ENCODE data around the gene NR1H4. TPM values are rescaled to one million over a fixed set of nuclear protein-coding genes. Genes with fewer than 3 reads are reported as not detected.

Gene NR1H4
- total RNA-seq, 4 donors from 2014 or later = 0.13 TPM; not detected in 3

DNA sequence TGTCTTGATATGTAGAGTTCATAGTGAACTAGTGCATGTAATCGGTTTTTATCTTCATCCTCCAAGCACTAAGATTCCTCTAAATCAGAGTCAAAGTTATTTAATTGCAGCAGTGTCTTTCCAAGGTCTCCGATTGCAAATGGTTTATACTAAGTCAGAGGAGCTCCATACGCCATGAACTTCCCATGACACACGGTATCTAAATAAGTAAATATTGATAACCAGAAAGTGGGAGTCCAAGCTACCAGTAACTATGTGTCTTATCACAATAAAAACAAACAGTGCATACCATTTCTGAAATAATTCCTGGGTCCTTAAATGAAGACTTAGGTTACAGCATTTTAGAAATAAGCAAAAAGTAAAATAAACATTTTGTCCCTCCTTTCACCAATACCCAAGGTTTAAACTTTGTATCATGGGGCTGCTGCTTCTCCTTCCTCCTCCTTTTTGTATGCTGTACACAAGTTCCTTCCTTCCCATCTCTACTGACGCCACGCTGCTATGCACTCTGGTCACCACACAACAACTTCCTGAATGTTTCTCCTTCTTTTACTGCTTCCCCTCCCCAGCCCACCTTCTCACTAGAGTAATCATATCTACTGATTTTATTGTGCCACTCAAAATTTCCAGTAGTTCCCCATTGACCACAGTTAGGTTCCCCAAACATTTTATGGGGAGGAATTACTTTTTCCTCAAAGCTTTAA, 10.7 kb downstream of the NR1H4 start:
- intact Hi-C loops (cut with DNase I) = no loop called here
- Histone ChIP-seq H3K9me3 (no peaks in the 10 kb centered on the region), H3K27ac (replicated peaks in 1 of 4) (no peak overlapping the region), H3K36me3 (no peaks in the 10 kb centered on the region), H3K27me3 (no peaks in the 10 kb centered on the region), H3K4me3 (no peak overlapping the region), H3K4me1 (peaks cover 0 to 6% (median 4%) of the 10 kb centered on the region in 4 donors)
- TF ChIP-seq EP300 (IDR thresholded peaks at IDR 0.05) = no peak
- 56% methylated on average over 6 of the region's 6 CpGs for WGBS
- no peak for DNase-seq (ENCODE audit: extremely low spot score)

DNA sequence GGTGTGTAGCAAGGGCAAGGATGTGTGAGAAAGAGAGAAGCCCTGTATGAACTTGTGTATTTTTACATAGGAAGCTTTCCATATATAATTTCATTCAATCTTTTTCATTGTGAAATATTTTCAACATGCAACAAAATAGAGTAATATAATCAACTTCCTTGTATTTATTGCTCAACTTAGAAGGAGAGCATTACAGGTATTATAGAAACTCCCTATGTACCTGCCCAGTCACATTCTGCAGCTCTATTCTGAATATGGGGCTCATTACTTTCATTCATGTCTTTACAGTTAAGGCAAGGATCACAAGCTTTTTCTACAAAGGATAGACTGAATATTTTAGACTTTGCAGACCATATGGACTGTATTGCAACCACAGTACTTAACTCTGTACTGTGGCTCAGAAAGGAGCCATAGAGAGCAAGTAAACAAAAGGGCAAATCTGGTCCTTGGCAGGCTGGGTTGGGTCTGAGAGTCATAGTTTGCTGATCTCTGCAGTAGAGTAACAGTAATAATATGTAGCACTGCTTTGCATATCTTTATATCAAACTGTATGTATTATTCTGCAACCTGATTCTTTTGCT, 11.3 kb downstream of the NR1H4 start:
- no peak for DNase-seq (ENCODE audit: extremely low spot score)
- no peak overlapping the region for H3K27ac ChIP-seq (replicated peaks in 1 of 4)
- peaks cover 0 to 12% (median 10%) of the 10 kb centered on the region in 4 donors for H3K4me1 ChIP-seq
- no peaks in the 10 kb centered on the region for H3K27me3 ChIP-seq
- H3K36me3 ChIP-seq = no peaks in the 10 kb centered on the region
- TF ChIP-seq, protein P1, sequence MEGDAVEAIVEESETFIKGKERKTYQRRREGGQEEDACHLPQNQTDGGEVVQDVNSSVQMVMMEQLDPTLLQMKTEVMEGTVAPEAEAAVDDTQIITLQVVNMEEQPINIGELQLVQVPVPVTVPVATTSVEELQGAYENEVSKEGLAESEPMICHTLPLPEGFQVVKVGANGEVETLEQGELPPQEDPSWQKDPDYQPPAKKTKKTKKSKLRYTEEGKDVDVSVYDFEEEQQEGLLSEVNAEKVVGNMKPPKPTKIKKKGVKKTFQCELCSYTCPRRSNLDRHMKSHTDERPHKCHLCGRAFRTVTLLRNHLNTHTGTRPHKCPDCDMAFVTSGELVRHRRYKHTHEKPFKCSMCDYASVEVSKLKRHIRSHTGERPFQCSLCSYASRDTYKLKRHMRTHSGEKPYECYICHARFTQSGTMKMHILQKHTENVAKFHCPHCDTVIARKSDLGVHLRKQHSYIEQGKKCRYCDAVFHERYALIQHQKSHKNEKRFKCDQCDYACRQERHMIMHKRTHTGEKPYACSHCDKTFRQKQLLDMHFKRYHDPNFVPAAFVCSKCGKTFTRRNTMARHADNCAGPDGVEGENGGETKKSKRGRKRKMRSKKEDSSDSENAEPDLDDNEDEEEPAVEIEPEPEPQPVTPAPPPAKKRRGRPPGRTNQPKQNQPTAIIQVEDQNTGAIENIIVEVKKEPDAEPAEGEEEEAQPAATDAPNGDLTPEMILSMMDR (IDR thresholded peaks at IDR 0.05) = no peak
- TF ChIP-seq POLR2AphosphoS5 (IDR thresholded peaks at IDR 0.05) (no peak), EP300 (IDR thresholded peaks at IDR 0.05) (no peak), POLR2A (IDR thresholded peaks at IDR 0.05; ENCODE audit: low read depth) (no peak)
- H3K9me3 ChIP-seq = no peaks in the 10 kb centered on the region
- H3K4me3 ChIP-seq = no peak overlapping the region
- intact Hi-C loops (cut with DNase I) = no loop called here

DNA sequence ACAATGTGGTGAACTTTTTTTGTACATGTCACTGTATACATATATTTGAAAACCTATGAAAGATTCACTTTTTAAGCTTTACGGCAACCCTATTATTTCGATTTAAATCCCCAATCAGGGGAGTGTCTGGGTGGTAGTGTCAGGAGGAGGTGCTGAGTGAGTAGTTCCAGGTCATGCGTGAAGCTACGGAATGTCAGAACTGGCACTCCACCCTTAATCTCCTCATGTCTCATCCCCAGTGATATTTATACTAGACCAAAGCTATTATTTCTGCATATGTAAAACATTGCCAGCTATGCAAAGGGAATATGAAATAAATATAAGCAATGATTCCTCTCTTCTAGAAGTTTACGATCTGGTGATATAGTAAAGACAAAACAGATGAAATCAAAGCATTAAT, 12.3 kb downstream of the NR1H4 start:
- WGBS = 66% methylated on average over 5 of the region's 5 CpGs

DNA sequence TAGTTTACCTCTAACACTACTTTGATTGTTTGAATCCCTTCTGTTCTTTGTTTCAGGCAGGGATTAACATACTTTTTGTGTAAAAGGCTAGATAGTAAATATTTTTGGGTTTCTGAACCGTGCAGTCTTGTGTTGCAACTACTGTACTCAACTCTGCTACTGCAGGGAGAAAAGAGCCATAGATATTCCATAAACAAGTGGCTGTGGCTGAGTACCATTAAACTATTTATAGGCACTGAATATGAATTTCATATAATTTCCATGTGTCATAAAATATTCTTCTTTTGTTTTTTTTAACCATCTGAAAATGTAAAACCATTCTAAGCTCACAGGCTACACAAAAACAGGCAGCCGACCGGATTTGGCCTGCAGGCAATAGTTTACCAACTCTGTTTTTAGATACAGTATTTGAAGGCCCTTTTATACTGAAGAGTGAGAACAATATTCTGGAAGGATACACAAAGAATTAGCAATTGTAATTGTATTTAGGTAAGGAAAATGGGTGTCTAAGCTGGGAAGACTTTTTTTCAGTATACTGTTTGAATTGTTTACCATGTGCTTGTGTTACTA, 15.7 kb downstream of the NR1H4 start:
- Histone ChIP-seq H3K27me3 (no peaks in the 10 kb centered on the region), H3K4me1 (peaks cover 0 to 19% (median 16%) of the 10 kb centered on the region in 4 donors), H3K4me3 (no peak overlapping the region), H3K9me3 (no peaks in the 10 kb centered on the region), H3K36me3 (no peaks in the 10 kb centered on the region), H3K27ac (replicated peaks in 1 of 4) (peak overlapping the region in 2 of 4 donors; percentile 12 to 25)
- WGBS = 32% methylated on average over 3 of the region's 3 CpGs
- no peak for DNase-seq (ENCODE audit: extremely low spot score)
- TF ChIP-seq, protein P1 (IDR thresholded peaks at IDR 0.05) = no peak
- TF ChIP-seq POLR2AphosphoS5 (IDR thresholded peaks at IDR 0.05) = no peak
- no peak for TF ChIP-seq POLR2A (IDR thresholded peaks at IDR 0.05; ENCODE audit: low read depth)
- TF ChIP-seq EP300 (IDR thresholded peaks at IDR 0.05) = no peak
- intact Hi-C loops (cut with DNase I) = no loop called here

More for the DNA sequence above, 12.3 kb downstream of the NR1H4 start:
- H3K9me3 ChIP-seq = no peaks in the 10 kb centered on the region
- no peak overlapping the region for H3K4me3 ChIP-seq
- intact Hi-C loops (cut with DNase I) = no loop called here
- H3K36me3 ChIP-seq = no peaks in the 10 kb centered on the region
- DNase-seq (ENCODE audit: extremely low spot score) = no peak
- H3K4me1 ChIP-seq = peaks cover 0 to 19% (median 16%) of the 10 kb centered on the region in 4 donors
- TF ChIP-seq POLR2AphosphoS5 (IDR thresholded peaks at IDR 0.05) (no peak), EP300 (IDR thresholded peaks at IDR 0.05) (no peak), POLR2A (IDR thresholded peaks at IDR 0.05; ENCODE audit: low read depth) (no peak)
- TF ChIP-seq, protein P1 (IDR thresholded peaks at IDR 0.05) = no peak
- H3K27me3 ChIP-seq = no peaks in the 10 kb centered on the region
- no peak overlapping the region for H3K27ac ChIP-seq (replicated peaks in 1 of 4)

DNA sequence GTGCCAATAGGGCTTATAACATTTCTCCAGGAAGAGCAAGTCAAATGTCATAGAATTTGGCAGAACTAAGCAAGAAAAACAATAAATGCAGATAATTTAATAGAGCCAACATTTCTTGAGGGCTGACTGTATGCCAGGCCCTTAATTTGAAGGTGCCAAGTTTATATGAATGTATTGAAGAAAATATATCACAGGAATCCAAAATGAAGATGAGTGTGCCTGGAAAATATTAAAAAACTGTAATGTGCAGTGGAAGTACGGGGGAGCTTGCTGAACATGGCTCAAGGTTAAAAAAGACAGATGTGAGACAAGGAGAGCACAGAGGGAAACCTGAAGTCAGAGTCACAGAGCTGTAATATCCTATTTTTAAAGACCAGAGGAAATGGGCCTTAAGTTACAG, 16.4 kb downstream of the NR1H4 start:
- Histone ChIP-seq H3K27me3 (no peaks in the 10 kb centered on the region), H3K27ac (replicated peaks in 1 of 4) (no peak overlapping the region), H3K9me3 (no peaks in the 10 kb centered on the region), H3K4me3 (no peak overlapping the region), H3K4me1 (peaks cover 0 to 19% (median 16%) of the 10 kb centered on the region in 4 donors), H3K36me3 (no peaks in the 10 kb centered on the region)
- intact Hi-C loops (cut with DNase I) = no loop called here
- TF ChIP-seq POLR2AphosphoS5 (IDR thresholded peaks at IDR 0.05) = no peak
- TF ChIP-seq, protein P1 (IDR thresholded peaks at IDR 0.05) = no peak
- DNase-seq (ENCODE audit: extremely low spot score) = no peak
- 30% methylated on average over 1 of the region's 1 CpG for WGBS
